ENCODE measurements around the gene RHOV. TPM values are rescaled to one million over a fixed set of nuclear protein-coding genes. Genes with fewer than 3 reads are reported as not detected.

RHOV gene
- polyA plus RNA-seq, 2 of the 4 experiments (the other 2 are of a cell fraction) = 7.6 to 13.0 TPM

DNA sequence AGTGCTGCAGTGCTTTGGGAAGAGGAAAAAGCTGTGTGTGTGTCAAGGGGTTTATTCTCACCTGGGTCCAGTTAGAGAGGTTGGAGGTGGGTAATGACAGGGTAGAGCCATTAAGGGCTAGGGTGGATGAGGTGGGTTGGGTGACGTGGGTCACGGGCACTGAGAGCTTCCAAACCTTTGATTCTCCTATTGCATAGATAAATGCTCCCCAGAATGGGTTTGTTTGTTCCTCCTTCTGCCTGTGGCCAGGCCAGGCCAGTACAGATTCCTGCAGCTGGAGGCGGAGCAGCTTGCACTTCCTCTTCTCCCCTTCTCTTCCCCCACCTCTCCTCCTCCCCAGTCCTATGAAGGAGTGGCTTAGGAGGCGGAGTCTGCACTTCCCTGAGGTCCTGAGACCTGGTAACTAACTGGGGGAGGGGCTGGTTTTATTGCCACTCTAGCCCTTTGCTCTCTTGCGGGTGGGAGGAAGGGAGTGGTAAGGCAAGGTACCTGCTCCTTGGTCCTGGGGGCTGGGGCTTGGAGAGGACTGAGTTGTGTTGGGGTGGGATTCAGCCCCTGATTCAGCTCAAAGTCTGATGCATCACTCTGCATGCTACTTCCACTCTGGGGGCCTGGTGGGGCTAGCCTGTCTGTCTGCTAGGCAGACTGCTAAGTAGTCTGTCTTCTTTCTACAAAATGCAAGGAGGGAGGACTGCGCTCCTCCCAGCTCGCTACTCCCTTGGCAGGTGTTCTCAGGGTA, 26.6 kb downstream of the RHOV start:
- Histone ChIP-seq H3K9me3 (no peaks in the 10 kb centered on the region), H3K4me3 (no peak overlapping the region), H3K4me2 (peak overlapping the region; percentile 29), H3K4me1 (peaks cover 23% of the 10 kb centered on the region), H3K27ac (peak overlapping the region; percentile 8 to 58; a peak in 4 of 6 replicates)
- DNase-seq (ENCODE audit: low read depth in 1 of 2, low spot score in 1 of 2) (peak; percentile 38 to 64), ATAC-seq (peak; percentile 78 to 91; a peak in 5 of 6 replicates), FAIRE-seq (no peak)
- no peak for TF ChIP-seq JUNB (IDR thresholded peaks at IDR 0.05)
- no peak for TF ChIP-seq MYC (IDR thresholded peaks at IDR 0.05; ENCODE audit: borderline replicate concordance, low read length)
- TF ChIP-seq TP53 (CRISPR knock-in tag; IDR thresholded peaks at IDR 0.05) = no peak
- TF ChIP-seq FOXS1 (CRISPR knock-in tag; IDR thresholded peaks at IDR 0.05) = no peak
- no peak for TF ChIP-seq CEBPB (IDR thresholded peaks at IDR 0.05)
- no peak for TF ChIP-seq POLR2A (IDR thresholded peaks at IDR 0.05; ENCODE audit: low read length)
- TF ChIP-seq, protein P1, sequence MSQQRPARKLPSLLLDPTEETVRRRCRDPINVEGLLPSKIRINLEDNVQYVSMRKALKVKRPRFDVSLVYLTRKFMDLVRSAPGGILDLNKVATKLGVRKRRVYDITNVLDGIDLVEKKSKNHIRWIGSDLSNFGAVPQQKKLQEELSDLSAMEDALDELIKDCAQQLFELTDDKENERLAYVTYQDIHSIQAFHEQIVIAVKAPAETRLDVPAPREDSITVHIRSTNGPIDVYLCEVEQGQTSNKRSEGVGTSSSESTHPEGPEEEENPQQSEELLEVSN (IDR thresholded peaks at IDR 0.05; ENCODE audit: borderline replicate concordance, low read depth) = no peak
- TF ChIP-seq, protein P2, sequence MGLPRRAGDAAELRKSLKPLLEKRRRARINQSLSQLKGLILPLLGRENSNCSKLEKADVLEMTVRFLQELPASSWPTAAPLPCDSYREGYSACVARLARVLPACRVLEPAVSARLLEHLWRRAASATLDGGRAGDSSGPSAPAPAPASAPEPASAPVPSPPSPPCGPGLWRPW (IDR thresholded peaks at IDR 0.05) = no peak
- no peak for TF ChIP-seq GATA3 (IDR thresholded peaks at IDR 0.05; ENCODE audit: borderline replicate concordance)
- no peak for TF ChIP-seq MAFK (IDR thresholded peaks at IDR 0.05; ENCODE audit: partially characterized antibody)
- no peak for TF ChIP-seq RFX5 (IDR thresholded peaks at IDR 0.05)
- no peak for TF ChIP-seq NR3C1 (IDR thresholded peaks at IDR 0.05)
- TF ChIP-seq RAD21 (conservative IDR thresholded peaks at IDR 0.05 in 1 of 2, IDR thresholded peaks at IDR 0.05 in 1 of 2) = no peak
- TF ChIP-seq HOXA7 (CRISPR knock-in tag; IDR thresholded peaks at IDR 0.05) = no peak
- TF ChIP-seq HOXB5 (CRISPR knock-in tag; IDR thresholded peaks at IDR 0.05) = no peak
- no peak for TF ChIP-seq CHD2 (IDR thresholded peaks at IDR 0.05; ENCODE audit: low read length, partially characterized antibody)
- TF ChIP-seq, protein P3, sequence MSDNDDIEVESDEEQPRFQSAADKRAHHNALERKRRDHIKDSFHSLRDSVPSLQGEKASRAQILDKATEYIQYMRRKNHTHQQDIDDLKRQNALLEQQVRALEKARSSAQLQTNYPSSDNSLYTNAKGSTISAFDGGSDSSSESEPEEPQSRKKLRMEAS (IDR thresholded peaks at IDR 0.05) = no peak
- no peak for TF ChIP-seq KDM1A (IDR thresholded peaks at IDR 0.05; ENCODE audit: low read depth)
- TF ChIP-seq ZSCAN20 (CRISPR knock-in tag; IDR thresholded peaks at IDR 0.05) = no peak
- WGBS (ENCODE audit: missing lambda C conversion rate) = 71% methylated on average over 6 of the region's 7 CpGs
- ChIA-PET POLR2A (no interaction called here), CTCF (interaction anchor here (0.5 to 8.2 kb wide), 7 partner anchors 9 to 101 kb away, joined by 3 to 82 read pairs (median 3); partner anchors contain the start of gene PPP1R14D)

DNA sequence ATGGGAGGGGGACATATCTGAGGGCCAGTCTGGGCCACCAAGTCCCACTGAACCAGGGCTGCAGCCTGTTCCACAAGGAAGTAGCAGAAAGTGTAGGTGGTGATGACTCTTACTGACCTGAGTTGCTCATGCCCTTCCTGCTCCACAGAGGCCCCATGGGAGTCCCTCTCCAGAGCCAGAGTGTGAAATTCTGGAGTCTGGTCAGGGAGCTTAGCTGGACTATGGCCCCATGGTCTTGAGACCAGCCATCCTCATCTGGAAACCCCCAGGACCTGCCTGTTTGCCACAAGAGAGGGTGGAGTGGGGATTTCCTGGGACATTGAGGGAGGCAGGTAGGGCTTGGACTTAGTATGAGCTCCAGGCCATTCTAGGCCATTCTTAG, 27.2 kb downstream of the RHOV start:
- no peaks in the 10 kb centered on the region for H3K9me3 ChIP-seq
- H3K4me1 ChIP-seq = peaks cover 23% of the 10 kb centered on the region
- peak in 1 of 2 experiments; percentile 21; a peak in 3 of 6 replicates for ATAC-seq
- no peak for DNase-seq (ENCODE audit: low read depth in 1 of 2, low spot score in 1 of 2)
- ChIA-PET POLR2A (no interaction called here), CTCF (interaction anchor here (0.5 to 8.2 kb wide), 7 partner anchors 9 to 100 kb away, joined by 3 to 82 read pairs (median 3); partner anchors contain the start of gene PPP1R14D)
- no peak for FAIRE-seq
- H3K4me3 ChIP-seq = no peak overlapping the region
- H3K27ac ChIP-seq = peak overlapping the region; percentile 8 to 58; a peak in 4 of 6 replicates
- TF ChIP-seq EP300 (IDR thresholded peaks at IDR 0.05) (no peak), RARB (CRISPR knock-in tag; IDR thresholded peaks at IDR 0.05) (no peak), HOXB5 (CRISPR knock-in tag; IDR thresholded peaks at IDR 0.05) (no peak), FOSL2 (IDR thresholded peaks at IDR 0.05) (no peak), FOSL2 (CRISPR knock-in tag; IDR thresholded peaks at IDR 0.05) (no peak), RCOR1 (IDR thresholded peaks at IDR 0.05; ENCODE audit: low read depth, low read length) (no peak), ZC3H11A (IDR thresholded peaks at IDR 0.05) (no peak), EHMT2 (IDR thresholded peaks at IDR 0.05; ENCODE audit: low read depth) (no peak), CBX8 (IDR thresholded peaks at IDR 0.05) (no peak)
- TF ChIP-seq, protein P3 (IDR thresholded peaks at IDR 0.05) = no peak
- TF ChIP-seq, protein P4, sequence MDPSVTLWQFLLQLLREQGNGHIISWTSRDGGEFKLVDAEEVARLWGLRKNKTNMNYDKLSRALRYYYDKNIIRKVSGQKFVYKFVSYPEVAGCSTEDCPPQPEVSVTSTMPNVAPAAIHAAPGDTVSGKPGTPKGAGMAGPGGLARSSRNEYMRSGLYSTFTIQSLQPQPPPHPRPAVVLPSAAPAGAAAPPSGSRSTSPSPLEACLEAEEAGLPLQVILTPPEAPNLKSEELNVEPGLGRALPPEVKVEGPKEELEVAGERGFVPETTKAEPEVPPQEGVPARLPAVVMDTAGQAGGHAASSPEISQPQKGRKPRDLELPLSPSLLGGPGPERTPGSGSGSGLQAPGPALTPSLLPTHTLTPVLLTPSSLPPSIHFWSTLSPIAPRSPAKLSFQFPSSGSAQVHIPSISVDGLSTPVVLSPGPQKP (IDR thresholded peaks at IDR 0.05; ENCODE audit: low read depth, low read length) = no peak
- TF ChIP-seq, protein P1 (IDR thresholded peaks at IDR 0.05; ENCODE audit: borderline replicate concordance, low read depth) = no peak
- TF ChIP-seq, protein P5, sequence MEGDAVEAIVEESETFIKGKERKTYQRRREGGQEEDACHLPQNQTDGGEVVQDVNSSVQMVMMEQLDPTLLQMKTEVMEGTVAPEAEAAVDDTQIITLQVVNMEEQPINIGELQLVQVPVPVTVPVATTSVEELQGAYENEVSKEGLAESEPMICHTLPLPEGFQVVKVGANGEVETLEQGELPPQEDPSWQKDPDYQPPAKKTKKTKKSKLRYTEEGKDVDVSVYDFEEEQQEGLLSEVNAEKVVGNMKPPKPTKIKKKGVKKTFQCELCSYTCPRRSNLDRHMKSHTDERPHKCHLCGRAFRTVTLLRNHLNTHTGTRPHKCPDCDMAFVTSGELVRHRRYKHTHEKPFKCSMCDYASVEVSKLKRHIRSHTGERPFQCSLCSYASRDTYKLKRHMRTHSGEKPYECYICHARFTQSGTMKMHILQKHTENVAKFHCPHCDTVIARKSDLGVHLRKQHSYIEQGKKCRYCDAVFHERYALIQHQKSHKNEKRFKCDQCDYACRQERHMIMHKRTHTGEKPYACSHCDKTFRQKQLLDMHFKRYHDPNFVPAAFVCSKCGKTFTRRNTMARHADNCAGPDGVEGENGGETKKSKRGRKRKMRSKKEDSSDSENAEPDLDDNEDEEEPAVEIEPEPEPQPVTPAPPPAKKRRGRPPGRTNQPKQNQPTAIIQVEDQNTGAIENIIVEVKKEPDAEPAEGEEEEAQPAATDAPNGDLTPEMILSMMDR (IDR thresholded peaks at IDR 0.05) = no peak
- TF ChIP-seq, protein P6, sequence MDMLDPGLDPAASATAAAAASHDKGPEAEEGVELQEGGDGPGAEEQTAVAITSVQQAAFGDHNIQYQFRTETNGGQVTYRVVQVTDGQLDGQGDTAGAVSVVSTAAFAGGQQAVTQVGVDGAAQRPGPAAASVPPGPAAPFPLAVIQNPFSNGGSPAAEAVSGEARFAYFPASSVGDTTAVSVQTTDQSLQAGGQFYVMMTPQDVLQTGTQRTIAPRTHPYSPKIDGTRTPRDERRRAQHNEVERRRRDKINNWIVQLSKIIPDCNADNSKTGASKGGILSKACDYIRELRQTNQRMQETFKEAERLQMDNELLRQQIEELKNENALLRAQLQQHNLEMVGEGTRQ (IDR thresholded peaks at IDR 0.05) = no peak
- peak overlapping the region; percentile 29 for H3K4me2 ChIP-seq

Measured in A549 (cell line).